Jurkat, Clone E6-1 (cell line): ENCODE data around the gene FGF16. TPM values are rescaled to one million over a fixed set of nuclear protein-coding genes. Genes with fewer than 3 reads are reported as not detected.
"Not testable (repeated sequence)": the region's sequence is repeated elsewhere in the genome, so short reads cannot be mapped to it uniquely, and the experiment has no call there.

ENCODE experiments used
- DNase-seq: peaks from one replicate; pipeline ENCODE4 v3.0.0-alpha.2; 2011; ENCODE audit warnings: low read depth, low spot score
- H3K4me3 ChIP-seq: 2 replicates; pipeline ENCODE4 v1.5.1; 2011; ENCODE audit warnings: mild to moderate bottlenecking, low read length, control low read depth, moderate library complexity
- polyA plus RNA-seq: library from polyadenylated mRNA; unstranded; fragments of >200 nt; gene quantifications from one replicate; pipeline ENCODE4 v1.2.1, GENCODE V29; 2012; ENCODE audit warnings: missing spikeins; ENCODE audit not compliant: insufficient read length, insufficient read depth

FGF16 gene
- polyA plus RNA-seq = not detected

DNA sequence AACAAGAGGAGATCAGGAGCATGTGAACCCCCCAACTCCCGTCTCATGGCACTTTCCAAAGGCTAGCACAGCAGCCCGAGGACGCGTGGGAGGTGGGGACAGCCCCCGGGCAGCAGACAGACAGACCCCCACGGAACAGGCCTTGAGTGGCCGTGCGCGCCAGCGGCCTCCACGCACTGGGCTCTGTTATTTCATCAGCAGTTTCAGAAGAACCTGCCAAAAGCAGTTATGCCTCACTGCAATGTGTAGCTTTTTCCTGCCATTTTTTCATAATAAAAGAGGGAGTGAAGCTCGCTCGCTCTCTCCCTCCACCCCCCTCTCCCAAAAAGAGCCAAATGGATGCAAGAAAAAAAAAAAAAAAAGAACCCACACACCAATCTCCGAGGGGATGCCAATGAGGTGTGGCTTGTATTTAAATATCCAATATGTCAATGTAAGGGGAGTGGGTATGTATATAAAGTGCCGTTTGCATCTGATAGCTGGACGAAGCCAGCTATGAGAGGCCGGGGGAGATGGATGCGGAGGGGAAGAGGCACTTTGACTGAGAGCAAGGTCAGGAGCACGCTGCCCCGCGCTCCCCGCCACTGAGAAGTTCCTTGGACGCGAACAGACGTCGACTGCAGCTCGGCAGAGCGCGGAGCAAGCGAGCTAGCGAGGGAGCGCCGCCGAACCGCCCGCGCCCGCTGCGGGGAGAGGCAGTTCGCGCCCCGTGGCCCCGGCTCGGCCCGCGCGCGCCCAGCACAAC lies at the start of gene FGF16:
TSS of gene FGF16 (plus strand) at position 482 of the 745 bp plus-strand sequence. CDS start 286 bp downstream, outside the sequence.
- no peak within 1 kb of the TSS for H3K4me3 ChIP-seq
- no peak for DNase-seq

DNA sequence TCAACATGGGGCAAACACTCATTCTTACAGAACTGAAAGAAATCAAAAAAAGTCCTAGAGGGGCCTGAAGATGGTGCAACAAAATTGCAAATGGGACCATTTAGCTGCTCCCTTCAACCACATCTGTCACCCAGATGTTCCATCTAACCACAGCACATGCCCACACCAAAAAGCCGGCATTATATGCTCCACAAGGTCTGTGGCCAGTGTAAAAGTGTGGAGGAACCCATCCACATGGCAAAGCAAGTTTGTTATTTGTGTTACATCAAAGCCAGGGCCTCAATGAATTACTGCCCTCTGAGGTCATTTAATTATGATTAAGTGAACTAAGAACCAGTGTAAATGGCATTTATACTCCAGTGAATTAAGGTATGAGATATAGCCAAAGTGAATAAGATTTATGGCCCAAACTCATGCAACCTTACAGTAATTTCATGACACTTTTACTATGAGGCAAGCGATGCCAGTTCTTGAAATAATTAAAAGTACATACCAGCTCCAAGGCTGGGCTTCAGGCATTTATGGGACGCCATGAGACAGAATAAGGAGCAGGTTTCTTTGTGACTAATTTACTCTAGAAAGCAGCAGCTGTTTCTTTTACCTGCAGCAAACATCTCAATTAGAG lies 48.7 kb upstream of the FGF16 start:
- no peak overlapping the region for H3K4me3 ChIP-seq
- DNase-seq = peak; percentile 16

DNA sequence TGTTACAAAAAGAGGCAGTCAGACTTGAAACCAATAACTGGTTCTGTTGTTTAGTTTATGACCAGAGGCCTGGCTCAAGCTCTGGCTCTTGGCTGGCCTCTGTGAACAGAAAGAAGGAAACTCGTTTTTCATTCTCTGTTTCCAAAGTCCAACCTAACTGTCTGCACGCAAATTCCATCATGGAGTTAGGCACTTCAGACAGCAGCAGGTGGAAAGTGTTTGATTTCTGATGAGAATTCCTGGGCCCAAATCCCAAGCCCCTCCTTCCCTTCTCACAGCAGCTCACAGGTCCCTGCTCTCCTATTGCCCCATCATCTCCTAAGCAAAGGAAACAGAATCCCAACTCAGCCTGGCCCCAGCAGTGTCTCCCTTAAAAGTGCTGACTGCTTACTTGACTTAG lies 42.8 kb upstream of the FGF16 start:
- no peak overlapping the region for H3K4me3 ChIP-seq
- no peak for DNase-seq

DNA sequence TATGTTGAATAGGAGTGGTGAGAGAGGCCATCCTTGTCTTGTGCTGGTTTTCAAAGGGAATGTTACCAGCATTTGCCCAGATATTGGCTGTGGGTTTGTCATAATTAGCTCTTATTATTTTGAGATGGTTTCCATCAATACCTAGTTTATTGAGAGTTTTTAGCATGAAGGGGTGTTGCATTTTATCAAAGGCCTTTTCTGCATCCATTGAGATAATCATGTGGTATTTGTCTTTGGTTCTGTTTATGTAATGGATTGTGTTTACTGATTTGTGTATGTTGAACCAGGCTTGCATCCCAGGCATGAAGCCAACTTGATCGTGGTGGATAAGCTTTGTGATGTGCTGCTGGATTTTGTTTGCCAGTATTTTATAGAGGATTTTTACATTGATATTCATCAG lies 39.4 kb upstream of the FGF16 start:
- not testable (repeated sequence) for DNase-seq, H3K4me3 ChIP-seq

DNA sequence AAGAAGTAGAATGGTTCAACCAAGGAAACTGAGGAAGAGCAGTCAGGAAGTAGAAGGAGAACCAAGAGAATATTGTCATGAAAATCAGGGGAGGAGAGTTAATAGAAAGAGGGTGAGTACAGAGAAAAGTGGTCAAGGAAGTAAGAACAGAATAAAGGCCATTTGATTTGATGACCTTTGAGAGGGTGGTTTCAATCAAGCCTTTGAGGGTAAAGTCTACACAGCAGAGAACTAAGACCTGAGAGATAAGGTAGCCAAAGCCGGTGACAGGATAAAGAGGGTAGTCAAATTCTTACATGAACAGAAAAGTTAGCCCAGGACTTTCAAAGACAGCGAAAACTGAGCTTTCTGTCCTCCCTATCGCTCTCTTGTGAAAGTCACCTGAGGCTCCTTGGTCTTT lies 34.6 kb upstream of the FGF16 start:
- no peak for DNase-seq
- H3K4me3 ChIP-seq = no peak overlapping the region

DNA sequence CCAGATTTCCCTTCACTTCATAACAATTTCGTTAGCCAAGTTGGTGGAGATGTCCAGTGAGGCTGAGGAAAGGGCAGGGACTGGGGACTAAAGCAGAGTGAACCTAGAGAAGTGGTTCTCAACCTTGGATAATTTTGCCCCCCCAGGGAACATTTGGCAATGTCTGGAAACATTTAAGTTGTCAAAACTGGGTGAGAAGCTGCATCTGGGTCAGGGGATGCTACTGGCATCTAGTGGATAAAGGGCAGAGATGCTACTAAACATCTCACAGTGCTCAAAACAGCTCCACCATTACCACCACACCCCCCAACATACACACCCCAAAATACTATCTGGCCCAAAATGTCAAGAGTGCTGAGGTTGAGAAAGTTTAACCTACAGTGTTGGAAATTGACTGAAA lies 32.0 kb upstream of the FGF16 start:
- DNase-seq = no peak
- H3K4me3 ChIP-seq = no peak overlapping the region

DNA sequence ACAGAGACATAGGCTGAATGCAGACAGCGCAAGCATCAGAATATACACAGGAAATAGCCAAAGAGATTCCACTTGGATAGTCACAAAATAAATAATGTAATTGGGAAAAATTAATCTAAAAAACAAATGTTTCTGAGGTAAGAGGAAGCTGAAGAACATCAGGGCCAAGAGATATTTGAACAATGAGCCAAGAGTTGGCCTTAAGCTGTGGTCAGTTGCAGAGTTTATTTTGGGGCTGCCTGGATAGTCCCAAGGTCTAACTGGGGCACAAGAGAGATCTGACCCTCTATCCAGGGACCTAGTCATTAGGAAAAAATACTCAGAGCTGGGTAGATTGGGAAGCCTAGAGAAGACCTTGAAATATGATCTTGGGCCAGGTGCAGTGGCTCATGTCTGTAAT lies 31.3 kb upstream of the FGF16 start:
- no peak overlapping the region for H3K4me3 ChIP-seq
- no peak for DNase-seq

DNA sequence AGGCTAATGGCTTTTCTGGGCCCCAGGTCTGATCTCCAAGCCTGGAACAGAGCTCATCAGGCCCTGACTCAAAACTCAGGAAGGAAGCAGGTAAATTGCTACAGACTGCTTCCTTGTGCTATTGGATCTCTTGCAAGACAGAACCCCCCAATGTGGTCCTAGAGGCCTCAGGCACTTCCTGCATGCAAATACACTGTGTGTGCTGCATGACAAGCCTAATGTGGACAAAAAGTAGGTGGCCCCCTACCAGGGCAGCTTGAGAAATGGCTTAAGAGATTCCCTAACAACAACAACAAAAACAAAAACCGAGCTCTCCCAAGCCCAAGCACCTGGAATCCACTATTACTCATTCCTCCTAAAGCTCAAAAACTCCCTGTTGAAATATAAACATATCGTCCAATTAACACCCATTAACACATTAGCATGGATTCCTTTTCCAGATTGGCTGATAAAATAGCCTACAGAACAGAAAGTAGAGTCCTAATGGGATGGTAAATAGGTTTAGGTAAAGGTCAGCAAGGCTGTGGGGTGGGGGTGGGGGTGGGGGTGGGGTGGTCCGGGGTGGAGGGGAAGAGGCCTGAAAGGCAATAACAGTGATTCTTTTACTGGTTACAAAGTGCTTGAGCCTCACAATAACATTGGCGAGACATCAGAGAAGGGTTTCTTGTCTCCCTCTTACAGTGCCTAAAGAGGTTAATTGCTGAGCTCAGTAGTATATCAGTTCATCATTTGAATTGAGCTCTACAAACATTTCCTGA lies 24.1 kb upstream of the FGF16 start:
- no peak overlapping the region for H3K4me3 ChIP-seq
- DNase-seq = no peak

DNA sequence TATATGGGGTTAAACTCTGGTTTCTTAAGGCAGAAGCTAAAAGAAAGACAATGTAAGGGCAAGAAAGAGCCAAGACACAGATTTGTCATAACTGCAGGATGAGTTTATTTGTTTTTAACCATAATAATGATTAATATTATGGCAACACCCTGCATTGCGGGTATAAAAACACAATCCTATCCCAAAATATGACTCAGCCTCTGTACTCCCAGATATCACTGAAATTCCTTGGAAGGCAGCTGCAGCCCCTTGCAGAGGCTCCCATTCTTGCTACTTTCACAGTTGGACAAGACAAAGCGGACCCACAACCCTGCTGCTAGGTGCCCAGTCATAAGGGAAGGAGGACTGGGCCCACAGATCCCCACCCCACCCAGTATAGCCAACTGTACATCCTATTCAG lies 20.4 kb upstream of the FGF16 start:
- no peak overlapping the region for H3K4me3 ChIP-seq
- DNase-seq = no peak

DNA sequence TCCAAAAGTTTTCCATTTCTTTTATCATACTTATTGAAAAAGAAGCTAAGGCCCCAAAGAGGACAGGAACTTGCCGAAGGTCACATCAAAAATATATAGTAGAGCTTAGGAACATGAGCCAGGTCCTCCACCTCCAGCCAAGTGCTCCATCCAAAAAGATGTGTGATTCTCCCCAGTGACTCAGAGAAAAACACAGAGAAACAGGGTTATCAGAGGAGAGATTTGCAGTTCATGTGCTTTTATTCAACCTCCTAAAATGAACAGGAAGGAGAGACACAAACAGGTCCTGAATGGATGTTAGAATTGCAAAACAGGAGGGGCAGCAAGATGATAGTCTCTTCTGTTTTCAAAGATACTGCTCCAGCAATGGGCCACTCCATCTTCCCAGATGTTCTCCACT lies 19.6 kb upstream of the FGF16 start:
- no peak for DNase-seq
- no peak overlapping the region for H3K4me3 ChIP-seq

DNA sequence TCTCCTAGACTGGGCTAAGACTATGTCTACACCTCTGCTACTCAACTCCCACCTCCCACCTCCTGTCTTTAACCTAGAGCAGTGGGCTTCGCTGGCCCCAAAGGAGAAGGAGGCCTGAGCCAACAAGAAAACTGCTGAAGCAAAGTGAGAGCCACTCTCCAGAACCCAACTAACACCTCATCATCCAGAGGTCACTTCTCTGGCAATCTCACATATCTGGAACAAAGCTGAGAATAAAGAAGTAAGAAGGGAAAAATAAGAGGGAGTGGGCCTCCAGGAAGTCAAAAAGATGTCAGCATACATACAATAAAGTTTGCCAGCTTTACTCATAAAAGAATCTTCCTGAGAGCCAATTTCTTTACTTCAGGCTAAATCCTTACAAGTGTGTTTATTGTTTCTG lies 18.6 kb upstream of the FGF16 start:
- no peak overlapping the region for H3K4me3 ChIP-seq
- no peak for DNase-seq

DNA sequence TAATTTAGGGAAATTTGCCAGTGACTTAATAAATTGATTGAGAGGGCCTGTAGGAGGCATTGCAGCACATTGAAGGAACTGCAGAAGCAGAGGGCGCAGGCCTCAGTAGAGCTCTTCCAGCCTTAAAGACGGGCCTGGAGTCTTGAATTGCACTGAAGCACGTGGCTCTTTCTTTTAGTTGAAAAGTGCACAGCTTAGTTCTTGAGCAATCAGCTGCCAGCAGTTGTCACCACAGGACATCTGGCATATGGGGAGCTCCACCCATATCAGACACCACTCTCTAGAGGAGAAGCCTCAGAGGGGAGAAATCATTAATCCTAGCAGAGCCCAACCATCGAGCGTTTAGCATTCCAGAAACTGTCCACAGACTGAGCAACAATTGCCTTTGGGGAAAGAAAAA lies 16.0 kb upstream of the FGF16 start:
- DNase-seq = peak; percentile 43
- no peak overlapping the region for H3K4me3 ChIP-seq

DNA sequence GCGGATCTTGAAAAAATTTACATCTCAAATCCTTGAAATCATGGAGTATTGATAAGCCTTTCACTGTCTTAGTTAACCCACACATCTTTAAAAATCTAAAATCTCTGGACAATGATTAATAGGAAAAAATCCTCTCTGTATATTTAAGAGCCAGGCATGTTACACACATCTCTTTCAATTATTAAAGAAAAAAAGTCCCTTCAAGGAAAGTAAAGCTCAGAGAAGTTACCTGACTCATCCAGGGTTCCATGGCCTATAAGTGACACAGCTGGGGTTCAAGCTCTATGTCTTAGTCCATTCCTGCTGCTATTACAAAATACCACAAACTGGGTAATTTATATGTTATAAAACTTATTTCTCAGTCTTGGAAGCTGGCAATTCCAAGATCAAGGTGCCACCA lies 14.2 kb upstream of the FGF16 start:
- H3K4me3 ChIP-seq = no peak overlapping the region
- DNase-seq = no peak

DNA sequence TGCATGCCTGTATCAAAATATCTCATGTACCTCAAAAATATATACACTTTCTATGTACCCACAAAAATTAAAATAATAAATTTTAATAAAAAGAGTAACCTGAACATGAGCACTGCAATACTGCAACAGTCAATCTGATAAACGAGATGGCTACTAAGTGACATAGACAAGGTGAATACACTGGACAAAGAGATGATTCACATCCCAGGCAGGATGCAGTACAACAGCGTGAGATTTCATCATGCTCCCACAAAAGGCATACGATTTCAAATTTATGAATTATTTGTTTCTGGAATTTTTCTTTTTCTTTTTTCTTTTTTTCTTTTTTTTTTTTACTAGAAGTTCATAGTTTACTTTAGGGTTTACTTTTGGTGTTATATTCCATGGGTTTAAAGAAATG lies 12.2 kb upstream of the FGF16 start:
- no peak overlapping the region for H3K4me3 ChIP-seq
- no peak for DNase-seq

DNA sequence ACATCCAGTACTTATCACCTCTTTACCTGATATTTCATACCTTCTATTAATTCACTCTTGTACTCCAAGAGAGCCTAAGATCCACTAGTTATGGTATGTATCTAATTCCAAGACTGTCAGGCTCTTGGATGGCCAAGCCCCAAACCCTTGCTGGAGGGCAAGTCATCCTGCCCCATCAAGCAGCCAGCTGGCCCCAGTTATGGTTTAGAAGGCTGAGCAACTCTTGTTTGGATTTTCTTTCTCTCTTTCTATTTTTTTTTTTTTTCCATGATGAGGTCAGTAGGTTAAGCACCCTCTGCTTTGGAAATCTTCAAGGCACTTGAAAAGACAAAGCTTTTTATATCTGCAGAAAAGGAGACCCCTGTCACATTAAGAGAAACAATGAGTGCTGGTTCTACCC lies 10.9 kb upstream of the FGF16 start:
- H3K4me3 ChIP-seq = no peak overlapping the region
- no peak for DNase-seq

DNA sequence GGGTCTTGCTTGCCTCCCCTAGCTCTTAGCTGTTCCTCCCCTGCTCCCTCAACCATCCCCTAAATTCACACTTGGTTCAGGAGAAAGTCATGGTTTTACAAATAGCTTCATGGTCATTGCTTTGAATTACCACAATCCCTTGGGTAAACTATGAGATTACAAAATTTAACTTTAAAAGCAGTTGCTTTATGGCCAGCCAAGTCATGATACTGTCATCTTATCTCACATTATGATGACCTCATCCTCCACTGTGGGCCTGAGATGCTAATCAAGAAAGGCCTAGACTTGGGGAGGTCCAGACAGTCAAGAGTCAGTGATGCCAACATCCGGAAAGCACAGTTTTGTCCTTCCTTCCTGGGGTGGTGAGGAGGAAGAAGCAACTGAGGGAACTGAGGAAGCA lies 10.5 kb upstream of the FGF16 start:
- DNase-seq = no peak

DNA sequence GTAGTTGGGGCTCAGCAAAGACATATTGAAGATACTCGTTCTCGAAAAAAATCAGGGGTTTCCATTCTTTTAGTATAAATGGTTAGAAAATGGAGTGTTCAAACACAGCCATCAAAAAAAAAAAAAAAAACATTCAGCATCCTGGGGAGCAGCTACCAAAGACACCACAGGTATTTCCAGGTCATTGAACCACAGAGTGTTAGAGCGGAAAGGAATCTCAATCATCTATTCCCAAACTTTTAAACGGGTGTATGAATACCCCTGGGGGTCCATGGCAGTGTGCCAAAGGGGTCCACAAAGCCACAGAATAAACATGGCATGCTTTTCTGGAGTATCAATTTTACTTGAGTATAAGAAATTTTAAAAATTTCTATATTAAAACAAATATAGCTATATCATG lies 6.9 kb upstream of the FGF16 start:
- DNase-seq = no peak
- H3K4me3 ChIP-seq = no peak overlapping the region

More for the DNA sequence above, 10.5 kb upstream of the FGF16 start:
- H3K4me3 ChIP-seq = no peak overlapping the region

DNA sequence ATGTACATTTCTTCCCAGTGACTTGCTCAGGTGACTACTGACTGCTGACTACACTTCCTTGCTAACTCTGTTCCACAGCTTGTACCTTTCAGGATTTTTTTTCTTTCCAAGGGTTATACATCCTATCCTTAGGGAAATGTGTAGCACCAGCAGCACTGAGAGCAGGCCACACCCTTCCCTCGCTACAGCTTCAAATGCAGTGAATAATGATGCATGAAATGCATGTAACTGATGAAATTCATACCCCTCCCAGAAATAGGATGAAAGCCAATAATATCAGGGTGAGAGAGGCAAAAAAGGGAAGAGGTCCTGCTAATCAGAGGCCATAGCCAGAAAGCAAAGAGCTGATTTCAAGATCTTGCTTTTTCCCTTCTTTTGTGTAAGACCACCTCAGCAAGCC lies 6.2 kb upstream of the FGF16 start:
- no peak for DNase-seq
- no peak overlapping the region for H3K4me3 ChIP-seq

DNA sequence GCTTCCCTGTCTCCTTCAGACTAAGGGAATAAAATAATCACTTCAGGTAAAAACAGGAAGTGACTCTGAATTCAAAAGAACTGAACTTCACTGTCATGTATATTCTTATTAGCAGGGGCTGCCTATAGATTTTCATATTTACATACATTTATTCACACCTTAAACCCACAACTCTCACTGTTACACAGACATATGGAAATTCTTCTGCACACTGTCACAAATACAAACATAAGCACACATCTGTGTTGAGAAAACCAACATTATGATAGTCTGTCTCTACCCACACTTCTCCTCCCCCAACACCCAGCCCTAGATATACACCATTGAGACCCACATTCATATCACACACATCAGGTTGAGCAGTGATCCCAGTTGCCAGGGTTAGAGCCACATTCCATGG lies 5.7 kb upstream of the FGF16 start:
- H3K4me3 ChIP-seq = no peak overlapping the region
- DNase-seq = no peak

DNA sequence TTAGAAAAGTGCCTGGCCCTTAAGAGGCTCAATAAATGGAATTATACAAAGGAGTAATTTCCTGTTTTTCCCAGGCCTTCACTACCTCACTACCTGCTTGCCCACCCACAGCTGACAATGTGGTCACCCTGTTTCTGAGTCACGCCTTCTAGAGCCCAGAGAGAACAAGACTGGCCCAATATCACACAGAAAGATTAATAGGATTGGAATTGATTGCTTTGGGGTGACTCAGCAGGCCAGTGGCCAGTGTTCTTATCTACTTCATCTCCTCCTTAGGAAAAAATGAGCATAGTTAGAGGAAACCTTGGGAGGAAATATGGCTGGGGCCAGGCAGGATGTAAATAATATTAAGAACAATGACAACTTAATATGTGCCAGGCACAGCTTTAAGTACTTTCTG lies 4.5 kb upstream of the FGF16 start:
- DNase-seq = no peak
- no peak overlapping the region for H3K4me3 ChIP-seq
